ENCODE measurements around the gene TBCCD1. TPM values are rescaled to one million over a fixed set of nuclear protein-coding genes. Genes with fewer than 3 reads are reported as not detected.

Gene TBCCD1
- total RNA-seq, 1 donor: 17.5 TPM

GRCh38 chr3:186596568-186597287 lies 29.6 kb upstream of the TBCCD1 start:
- DNase-seq (ENCODE audit: low read depth): peak; percentile 29

GRCh38 chr3:186594591-186595113 lies 27.5 kb upstream of the TBCCD1 start:
- H3K4me3 ChIP-seq (ENCODE audit: low read depth, low read length): no peak overlapping the region
- no peak for DNase-seq (ENCODE audit: low read depth)

More at GRCh38 chr3:186596568-186597287, 29.6 kb upstream of the TBCCD1 start:
- no peak for TF ChIP-seq CTCF (IDR thresholded peaks at IDR 0.05; ENCODE audit: insufficient read depth, low read length)
- H3K4me3 ChIP-seq (ENCODE audit: low read depth, low read length): no peak overlapping the region

GRCh38 chr3:186593862-186594261 lies 26.7 kb upstream of the TBCCD1 start:
- TF ChIP-seq CTCF (IDR thresholded peaks at IDR 0.05; ENCODE audit: insufficient read depth, low read length): no peak
- DNase-seq (ENCODE audit: low read depth): no peak
- H3K4me3 ChIP-seq (ENCODE audit: low read depth, low read length): no peak overlapping the region

More at GRCh38 chr3:186594591-186595113, 27.5 kb upstream of the TBCCD1 start:
- no peak for TF ChIP-seq CTCF (IDR thresholded peaks at IDR 0.05; ENCODE audit: insufficient read depth, low read length)

- DNase-seq (ENCODE audit: low read depth): no peak
- no peak overlapping the region for H3K4me3 ChIP-seq (ENCODE audit: low read depth, low read length)
- no peak for TF ChIP-seq CTCF (IDR thresholded peaks at IDR 0.05; ENCODE audit: insufficient read depth, low read length)
Measured at GRCh38 chr3:186592682-186593081, 25.5 kb upstream of the TBCCD1 start.

- TF ChIP-seq CTCF (IDR thresholded peaks at IDR 0.05; ENCODE audit: insufficient read depth, low read length): no peak
- no peak overlapping the region for H3K4me3 ChIP-seq (ENCODE audit: low read depth, low read length)
- DNase-seq (ENCODE audit: low read depth): no peak
Measured at GRCh38 chr3:186590580-186591295, 23.6 kb upstream of the TBCCD1 start.

GRCh38 chr3:186589856-186590579 lies 22.9 kb upstream of the TBCCD1 start:
- TF ChIP-seq CTCF (IDR thresholded peaks at IDR 0.05; ENCODE audit: insufficient read depth, low read length): no peak
- no peak overlapping the region for H3K4me3 ChIP-seq (ENCODE audit: low read depth, low read length)
- DNase-seq (ENCODE audit: low read depth): peak; percentile 27

Measured in fibroblast of the aortic adventitia (primary cell).